Neural crest cell (in vitro differentiated cells): ENCODE data around the gene FAM174C. TPM values are rescaled to one million over a fixed set of nuclear protein-coding genes. Genes with fewer than 3 reads are reported as not detected.

Source experiments
- DNase-seq: peaks from one replicate; pipeline ENCODE4 v3.0.0; 2021; ENCODE audit warnings: low read depth, mixed read lengths, low spot score
- H3K27ac Mint-ChIP-seq: one replicate; pipeline ENCODE4 v1.8.0; 2021; ENCODE audit warnings: mild to moderate bottlenecking, mixed read lengths; ENCODE audit not compliant: unreplicated experiment
- H3K27me3 Mint-ChIP-seq: 2 replicates; pipeline ENCODE4 v1.8.0; 2021; ENCODE audit warnings: low read depth, mild to moderate bottlenecking, mixed read lengths
- H3K36me3 Mint-ChIP-seq: 2 replicates; pipeline ENCODE4 v1.8.0; 2021; ENCODE audit warnings: low read depth, mild to moderate bottlenecking, mixed read lengths
- H3K4me1 Mint-ChIP-seq: 2 replicates; pipeline ENCODE4 v1.8.0; 2021; ENCODE audit warnings: mixed read lengths
- H3K4me3 Mint-ChIP-seq: one replicate; pipeline ENCODE4 v1.8.0; 2021; ENCODE audit warnings: mild to moderate bottlenecking, mixed read lengths
- H3K9me3 Mint-ChIP-seq: 2 replicates; pipeline ENCODE4 v1.8.0; 2021; ENCODE audit warnings: mixed read lengths
- total RNA-seq: library from RNA; stranded (reverse); gene quantifications from 2 replicates; pipeline ENCODE4 v1.2.1, GENCODE V29; 2021
- TF ChIP-seq, protein P1 (sequence below): fragments of 200-600 bp; sonication (generic); conservative IDR thresholded peaks from 2 replicates; pipeline ENCODE4 v1.5.0; 2021; ENCODE audit warnings: antibody characterized with exemption, mild to moderate bottlenecking

Gene FAM174C
- total RNA-seq, 1 donor from 2014 or later = 36.6 TPM

DNA sequence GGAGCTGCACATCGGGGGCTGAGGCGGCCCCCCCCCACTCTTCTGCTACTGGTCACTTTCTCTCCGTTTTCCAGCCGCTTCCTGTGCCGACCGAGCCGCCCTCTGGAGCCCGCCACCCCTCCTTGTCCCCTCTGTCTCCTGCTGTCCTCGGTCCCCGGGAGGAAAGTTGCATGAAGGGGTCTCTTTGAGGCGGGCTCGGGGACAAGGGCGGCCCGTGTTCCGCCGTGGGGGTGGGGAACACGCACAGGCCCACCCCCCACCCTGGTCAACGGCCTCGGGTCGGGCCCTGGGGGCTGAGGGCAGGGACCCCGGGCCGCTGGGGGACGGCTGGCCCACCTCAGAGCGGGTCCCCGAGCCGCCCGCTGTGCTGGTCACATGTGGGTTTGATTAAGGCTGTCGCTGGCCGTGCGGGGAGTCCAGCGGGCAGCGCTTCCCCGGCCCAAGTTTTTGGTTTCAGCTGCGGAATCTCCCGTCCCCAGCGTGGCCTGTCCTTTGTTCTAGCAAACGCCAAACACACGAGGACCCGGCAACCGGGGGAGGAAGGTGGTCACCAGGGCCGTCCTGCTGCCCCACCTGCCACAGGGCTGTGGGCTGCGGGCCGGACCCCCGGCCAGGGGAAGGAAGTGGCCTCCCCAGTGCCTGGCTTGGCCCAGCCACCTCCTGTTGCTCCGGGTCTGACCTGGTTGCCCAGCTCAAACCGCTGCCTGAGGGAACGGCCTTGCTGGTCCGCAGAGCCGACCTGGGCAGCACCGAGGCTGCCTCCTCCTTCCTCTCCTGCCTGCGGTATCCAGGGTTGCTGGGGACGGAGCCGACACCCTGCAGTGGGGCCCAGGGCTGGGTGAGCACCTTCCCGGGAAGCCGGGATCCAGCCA is 12.3 kb downstream of the FAM174C start:
- Mint-ChIP-seq H3K4me1 (peaks cover 8% of the 10 kb centered on the region), H3K4me3 (peak overlapping the region; percentile 72), H3K9me3 (no peaks in the 10 kb centered on the region), H3K36me3 (no peaks in the 10 kb centered on the region), H3K27me3 (peaks cover 11% of the 10 kb centered on the region), H3K27ac (no peak overlapping the region)
- DNase-seq = no peak
- TF ChIP-seq, protein P1, sequence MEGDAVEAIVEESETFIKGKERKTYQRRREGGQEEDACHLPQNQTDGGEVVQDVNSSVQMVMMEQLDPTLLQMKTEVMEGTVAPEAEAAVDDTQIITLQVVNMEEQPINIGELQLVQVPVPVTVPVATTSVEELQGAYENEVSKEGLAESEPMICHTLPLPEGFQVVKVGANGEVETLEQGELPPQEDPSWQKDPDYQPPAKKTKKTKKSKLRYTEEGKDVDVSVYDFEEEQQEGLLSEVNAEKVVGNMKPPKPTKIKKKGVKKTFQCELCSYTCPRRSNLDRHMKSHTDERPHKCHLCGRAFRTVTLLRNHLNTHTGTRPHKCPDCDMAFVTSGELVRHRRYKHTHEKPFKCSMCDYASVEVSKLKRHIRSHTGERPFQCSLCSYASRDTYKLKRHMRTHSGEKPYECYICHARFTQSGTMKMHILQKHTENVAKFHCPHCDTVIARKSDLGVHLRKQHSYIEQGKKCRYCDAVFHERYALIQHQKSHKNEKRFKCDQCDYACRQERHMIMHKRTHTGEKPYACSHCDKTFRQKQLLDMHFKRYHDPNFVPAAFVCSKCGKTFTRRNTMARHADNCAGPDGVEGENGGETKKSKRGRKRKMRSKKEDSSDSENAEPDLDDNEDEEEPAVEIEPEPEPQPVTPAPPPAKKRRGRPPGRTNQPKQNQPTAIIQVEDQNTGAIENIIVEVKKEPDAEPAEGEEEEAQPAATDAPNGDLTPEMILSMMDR = no peak

- H3K27me3 Mint-ChIP-seq = peaks cover 11% of the 10 kb centered on the region
- no peaks in the 10 kb centered on the region for H3K9me3 Mint-ChIP-seq
- peak overlapping the region; percentile 41 for H3K4me3 Mint-ChIP-seq
- peaks cover 8% of the 10 kb centered on the region for H3K4me1 Mint-ChIP-seq
- no peak overlapping the region for H3K27ac Mint-ChIP-seq
- no peaks in the 10 kb centered on the region for H3K36me3 Mint-ChIP-seq
- no peak for DNase-seq
- TF ChIP-seq, protein P1 = no peak
Observed at GRCh38 chr19:1288226-1288612, 12.9 kb downstream of the FAM174C start.

- peaks cover 9% of the 10 kb centered on the region for H3K27me3 Mint-ChIP-seq
- no peak overlapping the region for H3K27ac Mint-ChIP-seq
- no peak for DNase-seq
- no peaks in the 10 kb centered on the region for H3K36me3 Mint-ChIP-seq
- peak overlapping the region; percentile 57 for H3K4me3 Mint-ChIP-seq
- no peaks in the 10 kb centered on the region for H3K9me3 Mint-ChIP-seq
- TF ChIP-seq, protein P1 = no peak
- H3K4me1 Mint-ChIP-seq = peaks cover 8% of the 10 kb centered on the region
Observed at GRCh38 chr19:1288833-1289685, 13.7 kb downstream of the FAM174C start.

GRCh38 chr19:1289686-1290025 is 14.3 kb downstream of the FAM174C start:
- DNase-seq = no peak
- Mint-ChIP-seq H3K9me3 (no peaks in the 10 kb centered on the region), H3K36me3 (no peaks in the 10 kb centered on the region), H3K27ac (no peak overlapping the region), H3K27me3 (peaks cover 5% of the 10 kb centered on the region), H3K4me3 (no peak overlapping the region), H3K4me1 (peaks cover 3% of the 10 kb centered on the region)
- TF ChIP-seq, protein P1 = no peak

DNA sequence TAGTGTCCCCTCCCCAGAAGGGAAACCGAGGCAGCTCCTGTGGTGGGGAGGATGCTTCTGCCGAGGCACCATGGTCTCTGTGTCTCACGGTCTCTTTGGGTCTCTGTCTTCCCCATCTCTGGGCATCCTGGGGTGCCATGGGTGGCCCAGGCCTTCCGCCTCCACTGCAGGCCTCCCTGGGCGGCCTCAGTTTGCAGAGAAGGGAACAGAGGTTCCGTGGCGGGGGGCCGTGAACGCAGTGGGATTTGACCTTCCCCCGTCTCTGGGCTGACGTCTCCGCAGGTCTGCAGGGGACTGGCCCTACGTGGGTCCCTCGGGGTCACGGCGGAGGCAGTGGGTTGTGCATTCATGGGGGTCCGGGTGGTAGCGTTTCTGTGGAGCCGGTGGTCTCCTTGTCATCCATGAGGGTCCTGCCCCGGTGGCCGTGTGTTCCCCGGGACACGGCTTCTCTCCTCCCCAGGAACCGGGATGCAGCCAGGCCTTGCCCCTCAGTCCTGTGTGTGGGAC is 14.9 kb downstream of the FAM174C start:
- no peak for DNase-seq
- Mint-ChIP-seq H3K4me1 (no peaks in the 10 kb centered on the region), H3K9me3 (no peaks in the 10 kb centered on the region), H3K27me3 (no peaks in the 10 kb centered on the region), H3K4me3 (no peak overlapping the region), H3K36me3 (no peaks in the 10 kb centered on the region), H3K27ac (no peak overlapping the region)
- TF ChIP-seq, protein P1 = no peak
